ENCODE data around the gene AKT2.

Gene AKT2

GRCh38 chr19:40255619-40256166, 29.5 kb downstream of the AKT2 start:
- TF ChIP-seq, protein P1, sequence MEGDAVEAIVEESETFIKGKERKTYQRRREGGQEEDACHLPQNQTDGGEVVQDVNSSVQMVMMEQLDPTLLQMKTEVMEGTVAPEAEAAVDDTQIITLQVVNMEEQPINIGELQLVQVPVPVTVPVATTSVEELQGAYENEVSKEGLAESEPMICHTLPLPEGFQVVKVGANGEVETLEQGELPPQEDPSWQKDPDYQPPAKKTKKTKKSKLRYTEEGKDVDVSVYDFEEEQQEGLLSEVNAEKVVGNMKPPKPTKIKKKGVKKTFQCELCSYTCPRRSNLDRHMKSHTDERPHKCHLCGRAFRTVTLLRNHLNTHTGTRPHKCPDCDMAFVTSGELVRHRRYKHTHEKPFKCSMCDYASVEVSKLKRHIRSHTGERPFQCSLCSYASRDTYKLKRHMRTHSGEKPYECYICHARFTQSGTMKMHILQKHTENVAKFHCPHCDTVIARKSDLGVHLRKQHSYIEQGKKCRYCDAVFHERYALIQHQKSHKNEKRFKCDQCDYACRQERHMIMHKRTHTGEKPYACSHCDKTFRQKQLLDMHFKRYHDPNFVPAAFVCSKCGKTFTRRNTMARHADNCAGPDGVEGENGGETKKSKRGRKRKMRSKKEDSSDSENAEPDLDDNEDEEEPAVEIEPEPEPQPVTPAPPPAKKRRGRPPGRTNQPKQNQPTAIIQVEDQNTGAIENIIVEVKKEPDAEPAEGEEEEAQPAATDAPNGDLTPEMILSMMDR (IDR thresholded peaks at IDR 0.05; ENCODE audit: low read length) = no peak
- TF ChIP-seq EZH2phosphoT487 (IDR thresholded peaks at IDR 0.05; ENCODE audit: low read length) = no peak
- TF ChIP-seq EZH2 (optimal IDR thresholded peaks at IDR 0.05; ENCODE audit: low read depth, low read length) = no peak
- Histone ChIP-seq H3K4me1 (ENCODE audit: low read length) (no peaks in the 10 kb centered on the region), H3K4me3 (ENCODE audit: low read length) (no peak overlapping the region), H3K4me2 (ENCODE audit: low read depth, low read length) (no peak overlapping the region), H3F3A (ENCODE audit: insufficient read depth, low read length) (no peaks in the 10 kb centered on the region), H3K9me2 (replicated peaks; ENCODE audit: insufficient read depth, low read length) (no peaks in the 10 kb centered on the region), H3K27me3 (replicated peaks; ENCODE audit: insufficient read depth, low read length) (no peaks in the 10 kb centered on the region), H3K9me3 (replicated peaks; ENCODE audit: insufficient read depth, low read length) (no peaks in the 10 kb centered on the region), H4K20me1 (ENCODE audit: insufficient read depth, low read length) (no peaks in the 10 kb centered on the region), H3K36me3 (replicated peaks; ENCODE audit: insufficient read depth, low read length) (0 out of 2 replicates have a peak, but pooled peaks cover 4% of the 10 kb centered on the region), H3K9ac (ENCODE audit: low read length) (no peak overlapping the region), H2AFZ (ENCODE audit: low read length) (no peak overlapping the region), H3K27ac (ENCODE audit: low read length) (no peak overlapping the region), H3K79me2 (ENCODE audit: low read length) (peaks cover 68% of the 10 kb centered on the region)
- no peak for DNase-seq

DNA sequence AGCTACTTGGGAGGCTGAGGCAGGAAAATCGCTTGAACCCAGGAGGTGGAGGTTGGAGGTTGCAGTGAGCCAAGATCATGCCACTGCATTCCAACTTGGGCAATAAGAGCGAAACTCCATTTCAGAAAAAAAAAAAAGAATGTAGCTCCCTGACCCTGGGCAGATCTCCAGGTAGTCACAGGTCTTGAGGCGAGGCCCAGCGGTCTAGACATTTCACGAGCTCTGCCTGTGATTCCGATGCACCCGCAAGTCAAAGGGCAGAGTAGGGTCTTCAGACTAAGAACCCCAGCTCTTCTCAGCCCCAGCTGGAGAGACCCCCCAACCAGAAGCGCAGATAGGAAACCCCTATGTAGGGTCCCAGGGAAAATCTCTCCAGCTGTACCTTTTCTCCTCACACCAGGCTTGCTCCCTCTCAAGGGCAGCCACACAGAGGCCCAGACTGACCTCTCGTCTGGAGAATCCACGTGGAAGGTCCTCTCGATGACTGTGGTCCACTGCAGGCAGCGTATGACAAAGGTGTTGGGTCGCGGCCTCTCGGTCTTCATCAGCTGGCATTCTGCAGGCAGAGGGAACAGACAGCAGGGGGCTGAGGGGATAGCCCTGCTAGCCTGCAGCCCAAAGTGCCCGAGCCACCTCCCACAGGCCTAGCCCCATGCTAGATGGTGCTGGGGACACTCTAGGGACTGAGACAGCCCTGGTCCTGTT, 30.3 kb downstream of the AKT2 start:
- Histone ChIP-seq H3K79me2 (ENCODE audit: low read length) (peaks cover 63% of the 10 kb centered on the region), H3K4me2 (ENCODE audit: low read depth, low read length) (no peak overlapping the region), H4K20me1 (ENCODE audit: insufficient read depth, low read length) (no peaks in the 10 kb centered on the region), H3K9me3 (replicated peaks; ENCODE audit: insufficient read depth, low read length) (no peaks in the 10 kb centered on the region), H3K9me2 (replicated peaks; ENCODE audit: insufficient read depth, low read length) (no peaks in the 10 kb centered on the region), H3K4me1 (ENCODE audit: low read length) (no peaks in the 10 kb centered on the region), H3K9ac (ENCODE audit: low read length) (no peak overlapping the region), H3K4me3 (ENCODE audit: low read length) (no peak overlapping the region), H2AFZ (ENCODE audit: low read length) (no peak overlapping the region), H3F3A (ENCODE audit: insufficient read depth, low read length) (no peaks in the 10 kb centered on the region), H3K27ac (ENCODE audit: low read length) (no peak overlapping the region), H3K27me3 (replicated peaks; ENCODE audit: insufficient read depth, low read length) (no peaks in the 10 kb centered on the region), H3K36me3 (replicated peaks; ENCODE audit: insufficient read depth, low read length) (0 out of 2 replicates have a peak, but pooled peaks cover 4% of the 10 kb centered on the region)
- TF ChIP-seq, protein P1 (IDR thresholded peaks at IDR 0.05; ENCODE audit: low read length) = no peak
- no peak for TF ChIP-seq EZH2 (optimal IDR thresholded peaks at IDR 0.05; ENCODE audit: low read depth, low read length)
- TF ChIP-seq EZH2phosphoT487 (IDR thresholded peaks at IDR 0.05; ENCODE audit: low read length) = no peak
- DNase-seq = no peak

DNA sequence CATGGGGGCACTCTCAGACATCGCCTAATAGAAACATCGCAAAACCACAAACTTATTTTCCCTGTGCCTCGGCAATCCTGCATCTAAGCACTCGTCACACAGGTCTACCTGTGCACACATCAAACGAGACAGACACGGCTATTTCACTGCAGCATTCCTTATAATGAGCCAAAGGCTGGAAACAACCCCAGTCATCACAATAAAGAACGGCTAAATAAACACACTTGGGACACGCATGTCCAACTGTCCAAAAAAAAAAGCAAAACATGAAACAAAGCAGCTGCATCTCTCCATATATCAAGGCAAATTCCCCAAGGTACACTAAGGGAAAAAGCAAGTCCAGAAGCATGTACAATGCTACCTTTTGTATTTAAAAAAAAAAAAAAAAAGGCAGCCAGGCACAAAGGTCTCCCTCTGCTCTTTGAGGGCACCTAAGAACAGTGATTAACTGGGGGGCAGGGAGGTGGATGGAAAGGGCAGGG, 31.5 kb downstream of the AKT2 start:
- no peak for DNase-seq

More for the DNA sequence above, 31.5 kb downstream of the AKT2 start:
- Histone ChIP-seq H3K4me2 (ENCODE audit: low read depth, low read length) (no peak overlapping the region), H3K27me3 (replicated peaks; ENCODE audit: insufficient read depth, low read length) (no peaks in the 10 kb centered on the region), H3K9ac (ENCODE audit: low read length) (no peak overlapping the region), H3K36me3 (replicated peaks; ENCODE audit: insufficient read depth, low read length) (0 out of 2 replicates have a peak, but pooled peaks cover 4% of the 10 kb centered on the region), H3F3A (ENCODE audit: insufficient read depth, low read length) (no peaks in the 10 kb centered on the region), H3K9me3 (replicated peaks; ENCODE audit: insufficient read depth, low read length) (no peaks in the 10 kb centered on the region), H3K27ac (ENCODE audit: low read length) (no peak overlapping the region), H3K4me3 (ENCODE audit: low read length) (no peak overlapping the region), H3K9me2 (replicated peaks; ENCODE audit: insufficient read depth, low read length) (no peaks in the 10 kb centered on the region), H3K4me1 (ENCODE audit: low read length) (no peaks in the 10 kb centered on the region), H2AFZ (ENCODE audit: low read length) (no peak overlapping the region), H3K79me2 (ENCODE audit: low read length) (peaks cover 56% of the 10 kb centered on the region), H4K20me1 (ENCODE audit: insufficient read depth, low read length) (no peaks in the 10 kb centered on the region)
- TF ChIP-seq, protein P1 (IDR thresholded peaks at IDR 0.05; ENCODE audit: low read length) = no peak
- TF ChIP-seq EZH2phosphoT487 (IDR thresholded peaks at IDR 0.05; ENCODE audit: low read length) = no peak
- TF ChIP-seq EZH2 (optimal IDR thresholded peaks at IDR 0.05; ENCODE audit: low read depth, low read length) = no peak

Measured in MM.1S (cell line).